ENCODE data around the gene TTC5.
"Not testable (repeated sequence)": the region's sequence is repeated elsewhere in the genome, so short reads cannot be mapped to it uniquely, and the experiment has no call there.

The TTC5 gene

DNA sequence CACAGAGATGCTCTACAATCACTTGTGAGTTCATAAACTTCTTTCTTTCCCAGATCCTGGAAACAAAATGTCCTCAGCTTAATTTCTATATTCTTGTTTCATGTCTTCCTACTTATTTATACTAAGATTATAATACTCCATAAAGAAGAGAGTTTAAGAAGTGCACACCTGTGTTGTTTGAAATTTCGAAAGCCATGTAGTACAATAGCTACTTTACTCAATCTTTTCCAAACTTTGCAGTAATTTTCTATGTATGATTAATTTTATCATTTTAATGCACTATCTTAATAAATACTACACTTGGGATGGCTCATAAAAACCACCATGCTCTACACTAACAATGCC, 300 bp upstream of the TTC5 start:
- H3K27me3 ChIP-seq (ENCODE audit: control insufficient read depth in 1 of 2, insufficient read depth in 2 of 2, low read length in 2 of 2): no peaks in the 10 kb centered on the region
- H3K36me3 ChIP-seq (ENCODE audit: control insufficient read depth in 2 of 2, insufficient read depth in 2 of 2, low read length in 2 of 2): peaks cover 0 to 5% of the 10 kb centered on the region in 2 donors
- peaks cover 6% of the 10 kb centered on the region for H3K4me1 ChIP-seq (ENCODE audit: control insufficient read depth, insufficient read depth, low read length)
- H3K9me3 ChIP-seq (ENCODE audit: control insufficient read depth in 2 of 2, low read length in 2 of 2): no peaks in the 10 kb centered on the region
- no peak overlapping the region for H3K9ac ChIP-seq (ENCODE audit: low read length in 2 of 2)
- no peak overlapping the region for H3K27ac ChIP-seq (ENCODE audit: low read length)
- peak overlapping the region; percentile 74 to 95 for H3K4me3 ChIP-seq (ENCODE audit: low read length in 2 of 2)

DNA sequence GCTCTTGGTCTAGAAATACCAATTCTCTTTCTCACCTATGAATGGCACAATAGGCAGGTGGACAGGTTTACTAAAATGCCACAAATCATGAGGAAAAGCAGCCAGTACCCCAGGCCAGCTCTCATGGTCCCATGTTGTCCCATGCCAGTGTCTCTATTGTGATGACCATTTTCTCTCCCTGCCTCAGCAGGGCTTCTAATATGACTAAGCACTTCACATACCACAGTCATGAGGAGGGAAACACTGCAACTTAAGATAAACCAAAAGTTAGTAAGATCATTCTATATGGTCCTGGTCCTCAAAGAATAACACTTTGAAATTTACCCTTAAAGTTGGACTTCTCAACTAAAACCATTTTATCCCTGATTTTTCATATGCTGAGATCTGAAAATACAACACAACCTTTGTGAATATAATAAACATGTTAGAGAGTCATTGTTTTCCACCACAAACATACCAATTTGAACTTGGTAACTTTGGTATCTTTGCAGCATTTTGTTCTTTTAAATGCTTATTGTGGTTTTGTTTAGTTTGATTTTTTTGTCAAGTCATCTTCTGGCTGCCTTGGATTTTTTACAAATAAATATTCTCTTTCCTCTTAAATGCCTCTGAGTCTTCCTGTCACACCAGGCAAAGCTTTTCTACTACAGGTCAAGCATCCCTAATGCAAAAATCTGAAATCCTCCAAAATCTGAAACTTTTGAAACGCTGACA, 3.6 kb downstream of the TTC5 start:
- no peak overlapping the region for H3K9ac ChIP-seq (ENCODE audit: low read length in 2 of 2)
- H3K27ac ChIP-seq (ENCODE audit: low read length): no peak overlapping the region
- no peaks in the 10 kb centered on the region for H3K27me3 ChIP-seq (ENCODE audit: control insufficient read depth in 1 of 2, insufficient read depth in 2 of 2, low read length in 2 of 2)
- H3K4me3 ChIP-seq (ENCODE audit: low read length in 2 of 2): no peak overlapping the region
- H3K4me1 ChIP-seq (ENCODE audit: control insufficient read depth, insufficient read depth, low read length): peaks cover 6% of the 10 kb centered on the region
- no peaks in the 10 kb centered on the region for H3K9me3 ChIP-seq (ENCODE audit: control insufficient read depth in 2 of 2, low read length in 2 of 2)
- peaks cover 16 to 26% of the 10 kb centered on the region in 2 donors for H3K36me3 ChIP-seq (ENCODE audit: control insufficient read depth in 2 of 2, insufficient read depth in 2 of 2, low read length in 2 of 2)

DNA sequence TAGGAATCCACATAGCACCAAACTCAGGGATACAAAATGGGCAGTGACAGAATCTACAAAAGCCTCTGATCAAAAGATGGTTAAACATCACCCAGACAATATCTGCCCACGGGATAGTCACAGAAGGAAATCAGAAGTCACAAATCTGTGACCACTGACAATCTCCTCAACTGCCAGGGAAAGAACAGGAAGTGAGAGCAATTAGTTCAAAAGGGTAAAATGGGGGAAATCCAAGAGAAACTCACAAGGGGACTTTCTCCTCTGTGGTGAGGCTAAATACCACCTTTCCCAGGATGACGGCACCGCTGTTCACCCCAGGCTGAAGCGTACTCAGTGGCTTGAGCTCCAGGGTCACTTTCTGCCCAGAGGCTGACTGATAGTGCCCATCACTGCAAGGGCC, 10.7 kb downstream of the TTC5 start:
- Histone ChIP-seq H3K27me3 (ENCODE audit: control insufficient read depth in 1 of 2, insufficient read depth in 2 of 2, low read length in 2 of 2) (no peaks in the 10 kb centered on the region), H3K4me1 (ENCODE audit: control insufficient read depth, insufficient read depth, low read length) (no peaks in the 10 kb centered on the region), H3K36me3 (ENCODE audit: control insufficient read depth in 2 of 2, insufficient read depth in 2 of 2, low read length in 2 of 2) (peaks cover 46 to 56% of the 10 kb centered on the region in 2 donors), H3K9ac (ENCODE audit: low read length in 2 of 2) (no peak overlapping the region), H3K4me3 (ENCODE audit: low read length in 2 of 2) (no peak overlapping the region), H3K27ac (ENCODE audit: low read length) (no peak overlapping the region), H3K9me3 (ENCODE audit: control insufficient read depth in 2 of 2, low read length in 2 of 2) (no peaks in the 10 kb centered on the region)

DNA sequence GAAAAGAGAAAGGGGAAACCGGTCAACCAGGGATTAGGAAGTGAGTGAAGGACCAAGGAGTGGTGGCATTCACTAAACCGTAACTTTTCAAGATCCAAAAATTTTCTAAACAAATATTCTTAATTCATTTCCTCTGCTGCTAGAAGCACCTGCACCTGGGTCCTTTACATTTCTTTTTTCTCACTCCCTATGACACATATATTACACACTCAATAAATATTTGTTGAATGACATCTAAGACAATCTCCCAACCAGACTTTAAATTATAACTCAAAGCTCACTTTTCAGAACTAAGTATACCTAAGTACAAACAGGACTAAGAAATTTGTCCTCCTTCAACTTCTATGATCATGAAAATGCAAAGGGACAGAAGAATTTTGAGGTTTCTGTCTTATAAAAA, 11.1 kb downstream of the TTC5 start:
- Histone ChIP-seq H3K27ac (ENCODE audit: low read length) (no peak overlapping the region), H3K4me1 (ENCODE audit: control insufficient read depth, insufficient read depth, low read length) (no peaks in the 10 kb centered on the region), H3K9ac (ENCODE audit: low read length in 2 of 2) (no peak overlapping the region), H3K36me3 (ENCODE audit: control insufficient read depth in 2 of 2, insufficient read depth in 2 of 2, low read length in 2 of 2) (peaks cover 46 to 59% of the 10 kb centered on the region in 2 donors), H3K27me3 (ENCODE audit: control insufficient read depth in 1 of 2, insufficient read depth in 2 of 2, low read length in 2 of 2) (no peaks in the 10 kb centered on the region), H3K4me3 (ENCODE audit: low read length in 2 of 2) (no peak overlapping the region), H3K9me3 (ENCODE audit: control insufficient read depth in 2 of 2, low read length in 2 of 2) (no peaks in the 10 kb centered on the region)

DNA sequence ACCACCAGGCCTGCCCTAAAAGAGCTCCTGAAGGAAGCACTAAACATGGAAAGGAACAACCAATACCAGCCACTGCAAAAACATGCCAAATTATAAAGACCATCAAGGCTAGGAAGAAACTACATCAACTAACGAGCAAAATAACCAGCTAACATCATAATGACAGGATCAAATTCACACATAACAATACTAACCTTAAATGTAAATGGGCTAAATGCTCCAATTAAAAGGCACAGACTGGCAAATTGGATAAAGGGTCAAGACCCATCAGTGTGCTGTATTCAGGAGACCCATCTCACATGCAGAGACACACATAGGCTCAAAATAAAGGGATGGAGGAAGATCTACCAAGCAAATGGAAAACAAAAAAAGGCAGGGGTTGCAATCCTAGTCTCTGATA, 23.8 kb downstream of the TTC5 start:
- H3K4me3 ChIP-seq (ENCODE audit: low read length in 2 of 2); H3K27me3 ChIP-seq (ENCODE audit: control insufficient read depth in 1 of 2, insufficient read depth in 2 of 2, low read length in 2 of 2); H3K4me1 ChIP-seq (ENCODE audit: control insufficient read depth, insufficient read depth, low read length); H3K9ac ChIP-seq (ENCODE audit: low read length in 2 of 2); H3K9me3 ChIP-seq (ENCODE audit: control insufficient read depth in 2 of 2, low read length in 2 of 2); H3K27ac ChIP-seq (ENCODE audit: low read length); H3K36me3 ChIP-seq (ENCODE audit: control insufficient read depth in 2 of 2, insufficient read depth in 2 of 2, low read length in 2 of 2): not testable (repeated sequence)

DNA sequence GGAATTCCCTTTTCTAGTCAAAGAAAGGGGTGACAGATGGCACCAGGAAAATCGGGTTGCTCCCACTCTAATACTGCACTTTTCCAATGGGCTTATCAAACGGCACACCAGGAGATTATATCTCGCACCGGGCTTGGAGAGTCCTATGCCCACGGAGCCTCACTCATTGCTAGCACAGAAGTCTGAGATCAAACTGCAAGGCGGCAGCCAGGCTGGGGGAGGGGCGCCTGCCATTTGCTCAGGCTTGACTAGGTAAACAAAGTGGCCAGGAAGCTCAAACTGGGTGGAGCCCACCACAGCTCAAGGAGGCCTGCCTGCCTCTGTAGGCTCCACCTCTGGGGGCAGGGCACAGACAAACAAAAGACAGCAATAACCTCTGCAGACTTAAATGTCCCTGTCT, 25.5 kb downstream of the TTC5 start:
- H3K9ac ChIP-seq (ENCODE audit: low read length in 2 of 2); H3K9me3 ChIP-seq (ENCODE audit: control insufficient read depth in 2 of 2, low read length in 2 of 2); H3K36me3 ChIP-seq (ENCODE audit: control insufficient read depth in 2 of 2, insufficient read depth in 2 of 2, low read length in 2 of 2); H3K4me1 ChIP-seq (ENCODE audit: control insufficient read depth, insufficient read depth, low read length); H3K27me3 ChIP-seq (ENCODE audit: control insufficient read depth in 1 of 2, insufficient read depth in 2 of 2, low read length in 2 of 2); H3K27ac ChIP-seq (ENCODE audit: low read length); H3K4me3 ChIP-seq (ENCODE audit: low read length in 2 of 2): not testable (repeated sequence)

DNA sequence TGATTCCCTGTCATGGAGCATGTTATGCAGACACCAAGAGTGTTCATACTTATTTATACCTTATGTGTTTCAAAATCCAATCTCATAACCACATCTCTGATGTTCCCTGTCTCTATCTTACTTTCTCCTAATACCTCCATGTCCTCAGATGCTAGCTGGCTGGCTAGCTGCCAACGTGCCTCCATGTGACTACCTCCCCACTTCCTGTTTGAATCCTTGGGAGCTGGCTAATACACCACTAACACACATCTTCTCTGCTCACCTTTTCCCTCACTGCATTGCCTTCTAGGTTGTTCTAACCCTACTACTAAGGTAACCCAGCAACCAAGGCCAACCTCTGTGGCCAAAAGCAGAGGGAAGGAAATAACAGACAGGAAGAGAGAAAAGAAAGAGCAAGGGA, 27.3 kb downstream of the TTC5 start:
- Histone ChIP-seq H3K9ac (ENCODE audit: low read length in 2 of 2) (no peak overlapping the region), H3K27ac (ENCODE audit: low read length) (no peak overlapping the region), H3K4me1 (ENCODE audit: control insufficient read depth, insufficient read depth, low read length) (no peaks in the 10 kb centered on the region), H3K9me3 (ENCODE audit: control insufficient read depth in 2 of 2, low read length in 2 of 2) (peaks cover 0 to 3% of the 10 kb centered on the region in 2 donors), H3K36me3 (ENCODE audit: control insufficient read depth in 2 of 2, insufficient read depth in 2 of 2, low read length in 2 of 2) (peaks cover 0 to 3% of the 10 kb centered on the region in 2 donors), H3K27me3 (ENCODE audit: control insufficient read depth in 1 of 2, insufficient read depth in 2 of 2, low read length in 2 of 2) (no peaks in the 10 kb centered on the region), H3K4me3 (ENCODE audit: low read length in 2 of 2) (no peak overlapping the region)

DNA sequence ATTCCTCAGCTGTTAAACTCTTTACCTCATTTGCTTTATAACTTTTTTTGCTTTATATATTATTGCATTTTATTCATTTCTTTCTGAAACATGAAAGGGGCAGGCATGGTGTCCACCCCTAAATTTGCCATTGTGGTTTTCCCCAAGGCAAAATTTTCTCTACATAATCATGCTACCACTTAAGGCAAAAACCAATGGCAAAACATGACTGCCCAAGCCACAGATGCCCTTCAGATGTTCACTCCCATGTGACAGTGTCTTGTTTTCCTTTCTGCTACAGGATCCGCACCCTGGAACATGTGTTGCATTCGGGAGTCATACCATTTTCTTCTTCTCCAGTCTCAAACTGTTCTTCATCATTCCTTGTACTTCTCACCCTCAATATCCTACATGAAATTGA, 28.3 kb downstream of the TTC5 start:
- Histone ChIP-seq H3K9ac (ENCODE audit: low read length in 2 of 2) (no peak overlapping the region), H3K4me3 (ENCODE audit: low read length in 2 of 2) (no peak overlapping the region), H3K36me3 (ENCODE audit: control insufficient read depth in 2 of 2, insufficient read depth in 2 of 2, low read length in 2 of 2) (peaks cover 0 to 3% of the 10 kb centered on the region in 2 donors), H3K27me3 (ENCODE audit: control insufficient read depth in 1 of 2, insufficient read depth in 2 of 2, low read length in 2 of 2) (no peaks in the 10 kb centered on the region), H3K4me1 (ENCODE audit: control insufficient read depth, insufficient read depth, low read length) (no peaks in the 10 kb centered on the region), H3K9me3 (ENCODE audit: control insufficient read depth in 2 of 2, low read length in 2 of 2) (peaks cover 0 to 3% of the 10 kb centered on the region in 2 donors), H3K27ac (ENCODE audit: low read length) (no peak overlapping the region)

DNA sequence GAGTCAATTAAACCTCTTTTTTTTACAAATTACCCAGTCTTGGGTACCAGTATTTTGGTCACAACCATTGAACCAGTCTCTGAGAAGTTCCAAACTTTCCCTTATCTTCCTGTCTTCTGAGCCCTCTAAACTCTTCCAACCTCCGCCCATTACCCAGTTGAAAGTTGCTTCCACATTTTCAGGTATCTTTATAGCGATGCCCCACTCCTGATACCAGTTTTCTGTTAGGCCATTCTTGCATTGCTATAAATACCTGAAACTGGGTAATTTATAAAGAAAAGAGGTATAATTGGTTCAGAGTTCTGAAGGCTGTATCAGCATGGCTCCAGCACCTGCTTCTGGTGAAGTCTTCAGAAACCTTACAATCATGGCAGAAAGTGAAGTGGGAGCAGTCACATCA, 31.7 kb downstream of the TTC5 start:
- H3K9me3 ChIP-seq (ENCODE audit: control insufficient read depth in 2 of 2, low read length in 2 of 2): peaks cover 0 to 3% of the 10 kb centered on the region in 2 donors
- H3K4me3 ChIP-seq (ENCODE audit: low read length in 2 of 2): no peak overlapping the region
- no peak overlapping the region for H3K9ac ChIP-seq (ENCODE audit: low read length in 2 of 2)
- H3K27ac ChIP-seq (ENCODE audit: low read length): no peak overlapping the region
- no peaks in the 10 kb centered on the region for H3K4me1 ChIP-seq (ENCODE audit: control insufficient read depth, insufficient read depth, low read length)
- peaks cover 0 to 3% of the 10 kb centered on the region in 2 donors for H3K36me3 ChIP-seq (ENCODE audit: control insufficient read depth in 2 of 2, insufficient read depth in 2 of 2, low read length in 2 of 2)
- H3K27me3 ChIP-seq (ENCODE audit: control insufficient read depth in 1 of 2, insufficient read depth in 2 of 2, low read length in 2 of 2): no peaks in the 10 kb centered on the region

DNA sequence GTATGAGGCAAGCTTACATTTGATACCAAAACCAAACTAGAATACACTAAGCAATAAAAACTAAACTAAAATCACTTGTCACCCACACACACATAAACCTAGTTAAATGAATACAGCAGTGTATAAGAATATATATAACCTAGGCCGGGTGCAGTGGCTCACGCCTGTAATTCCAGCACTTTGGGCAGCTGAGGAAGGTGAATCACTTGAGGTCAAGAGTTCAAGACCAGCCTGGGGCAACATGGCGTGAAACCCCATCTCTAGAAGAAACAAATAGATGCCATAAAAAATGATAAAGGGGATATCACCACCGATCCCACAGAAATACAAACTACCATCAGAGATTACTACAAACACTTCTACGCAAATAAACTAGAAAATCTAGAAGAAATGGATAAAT, 41.4 kb downstream of the TTC5 start:
- H3K4me1 ChIP-seq (ENCODE audit: control insufficient read depth, insufficient read depth, low read length); H3K36me3 ChIP-seq (ENCODE audit: control insufficient read depth in 2 of 2, insufficient read depth in 2 of 2, low read length in 2 of 2); H3K4me3 ChIP-seq (ENCODE audit: low read length in 2 of 2); H3K9ac ChIP-seq (ENCODE audit: low read length in 2 of 2); H3K27me3 ChIP-seq (ENCODE audit: control insufficient read depth in 1 of 2, insufficient read depth in 2 of 2, low read length in 2 of 2); H3K9me3 ChIP-seq (ENCODE audit: control insufficient read depth in 2 of 2, low read length in 2 of 2); H3K27ac ChIP-seq (ENCODE audit: low read length): not testable (repeated sequence)

DNA sequence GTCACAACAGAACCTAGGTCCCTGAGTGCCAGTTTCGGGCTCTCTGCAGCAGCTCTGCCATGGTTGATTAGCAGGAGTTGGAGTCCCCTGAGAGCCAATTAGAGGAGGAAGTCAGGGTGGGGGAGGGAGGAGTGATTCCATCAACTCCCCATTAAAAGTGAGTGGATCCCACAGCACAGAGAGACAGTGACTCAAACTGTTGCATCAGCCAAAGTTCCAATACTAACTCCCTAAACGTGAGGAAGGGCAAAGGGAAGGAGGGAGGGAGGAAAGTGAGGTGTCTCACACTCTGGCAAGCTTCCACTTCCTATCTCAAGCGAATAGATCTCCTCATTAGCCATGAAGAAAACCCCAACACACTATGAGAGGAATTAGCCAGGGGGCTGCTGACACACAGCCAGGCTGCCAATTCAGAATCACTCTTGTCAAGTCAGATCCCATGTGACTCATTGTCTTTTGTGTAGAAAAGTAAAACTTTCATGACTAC, 43.1 kb downstream of the TTC5 start:
- no peak overlapping the region for H3K9ac ChIP-seq (ENCODE audit: low read length in 2 of 2)
- H3K27ac ChIP-seq (ENCODE audit: low read length): no peak overlapping the region
- H3K27me3 ChIP-seq (ENCODE audit: control insufficient read depth in 1 of 2, insufficient read depth in 2 of 2, low read length in 2 of 2): no peaks in the 10 kb centered on the region
- H3K4me1 ChIP-seq (ENCODE audit: control insufficient read depth, insufficient read depth, low read length): no peaks in the 10 kb centered on the region
- no peaks in the 10 kb centered on the region for H3K36me3 ChIP-seq (ENCODE audit: control insufficient read depth in 2 of 2, insufficient read depth in 2 of 2, low read length in 2 of 2)
- H3K9me3 ChIP-seq (ENCODE audit: control insufficient read depth in 2 of 2, low read length in 2 of 2): no peaks in the 10 kb centered on the region
- H3K4me3 ChIP-seq (ENCODE audit: low read length in 2 of 2): no peak overlapping the region
